Cardiac septum (tissue), 1 donor: ENCODE results near the gene CCR7. TPM values are rescaled to one million over a fixed set of nuclear protein-coding genes. Genes with fewer than 3 reads are reported as not detected.

Experiments used
- total RNA-seq: library from RNA; stranded (reverse); fragmentation: NEBNext Ultra II Directional; extraction: Animal tissue kit (Norgen Biotek cat#: 25700); gene quantifications from one replicate; pipeline ENCODE4 v1.2.1, GENCODE V29; 2021
- donor health status: DM: no; HTN: no; CAD: no.

CCR7 gene
- total RNA-seq, 1 donor from 2014 or later, result 0.32 TPM

Other genes with a start within 250 kb of the CCR7 start
- gene GJD3, start 200.7 kb downstream of the CCR7 start, total RNA-seq, result 2.6 TPM
- 0.51 TPM for gene TOP2A, start 147.6 kb downstream of the CCR7 start, total RNA-seq
- gene IGFBP4, start 122.0 kb downstream of the CCR7 start, total RNA-seq, result 164 TPM
- not detected for gene TNS4, start 63.8 kb downstream of the CCR7 start, total RNA-seq
- 77.7 TPM for gene SMARCE1, start 82.3 kb upstream of the CCR7 start, total RNA-seq
- gene KRT222, start 99.7 kb upstream of the CCR7 start, total RNA-seq, result not detected
- gene KRT24, start 138.3 kb upstream of the CCR7 start, total RNA-seq, result not detected
- not detected for gene KRT25, start 189.9 kb upstream of the CCR7 start, total RNA-seq
- gene KRT26, start 206.7 kb upstream of the CCR7 start, total RNA-seq, result not detected
- not detected for gene KRT27, start 217.1 kb upstream of the CCR7 start, total RNA-seq
- not detected for gene KRT28, start 234.5 kb upstream of the CCR7 start, total RNA-seq